SHP77 (cell line): Measurements from ENCODE around the gene RAB11FIP4.
A peak's percentile ranks its signal among the peaks of the same experiment; 100 is the strongest.

Source experiments
- DNase-seq, 2 experiments: peaks; one replicate each; lab custom pipeline; 2025; lab: John Stamatoyannopoulos, UW

The RAB11FIP4 gene

DNA sequence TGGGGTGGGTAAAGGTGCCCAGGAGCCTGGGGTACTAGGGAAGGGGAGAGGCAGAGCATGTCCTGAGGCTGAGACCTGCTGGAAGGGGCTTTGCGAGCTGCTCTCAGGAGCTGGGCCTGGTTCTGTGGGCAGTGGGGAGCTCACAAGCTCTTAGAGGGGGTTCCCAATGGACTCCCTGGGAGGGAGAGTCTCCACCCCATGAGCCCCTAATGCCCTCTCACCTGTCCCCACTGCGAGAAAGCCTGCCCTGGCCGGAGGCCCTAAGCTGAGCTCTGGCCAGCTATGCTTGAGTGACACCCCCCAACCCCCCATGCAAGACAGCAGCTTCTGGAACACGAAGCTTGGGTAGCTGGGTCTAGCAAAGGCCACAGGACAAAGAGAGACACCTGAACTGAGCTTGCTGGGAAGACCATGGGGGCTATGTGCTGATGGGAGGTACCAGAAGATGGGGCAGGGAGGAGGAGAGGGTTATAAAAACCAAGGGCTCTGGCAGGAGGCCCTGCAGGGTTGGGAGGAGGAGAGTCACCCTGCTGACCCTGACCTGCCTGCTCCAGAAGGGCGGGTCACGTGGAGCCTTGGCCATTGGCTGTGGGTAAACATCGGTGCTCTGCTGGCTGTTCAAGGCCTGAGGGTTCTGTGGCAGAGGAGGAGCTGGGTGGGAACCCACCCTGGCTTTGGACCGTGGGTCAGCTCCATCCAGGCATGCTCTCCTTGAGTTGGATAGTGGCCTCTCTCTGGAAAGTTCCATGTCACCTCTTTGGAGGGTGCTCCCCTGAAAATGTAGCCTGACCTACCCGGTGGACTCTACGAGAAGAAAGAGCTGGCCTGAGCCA, 106.7 kb downstream of the RAB11FIP4 start:
- DNase-seq, result no peak

GRCh38 chr17:31499771-31500554, 108.5 kb downstream of the RAB11FIP4 start:
- DNase-seq, result peak in 1 of 2 experiments; percentile 13

GRCh38 chr17:31506517-31506916, 115.0 kb downstream of the RAB11FIP4 start:
- DNase-seq, result no peak

- DNase-seq, result no peak
Observed at GRCh38 chr17:31508288-31509094, 117.0 kb downstream of the RAB11FIP4 start.

- DNase-seq, result no peak
Observed at GRCh38 chr17:31509095-31509804, 117.8 kb downstream of the RAB11FIP4 start.

DNA sequence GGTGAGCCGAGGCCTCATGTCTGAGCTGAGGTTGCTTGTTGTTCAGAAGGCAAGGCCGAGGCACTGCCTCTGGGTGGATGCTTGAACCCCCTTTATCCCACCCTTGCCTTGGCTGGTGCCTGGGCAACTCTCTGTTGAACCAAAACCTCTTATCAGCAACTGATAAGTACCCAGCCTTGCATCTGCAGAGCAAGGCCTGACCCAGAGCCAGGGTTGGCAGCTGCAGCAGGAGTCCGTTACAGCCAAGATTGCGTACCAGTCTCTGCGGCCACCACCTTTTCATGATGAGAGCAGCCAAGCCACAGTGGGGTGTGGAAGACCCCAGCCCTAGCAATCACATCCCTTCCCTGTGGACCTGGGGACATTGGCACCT, 118.3 kb downstream of the RAB11FIP4 start:
- no peak for DNase-seq

GRCh38 chr17:31510308-31511194, 119.1 kb downstream of the RAB11FIP4 start:
- no peak for DNase-seq

GRCh38 chr17:31511195-31511578, 119.7 kb downstream of the RAB11FIP4 start:
- DNase-seq, result peak; percentile 89 to 92

GRCh38 chr17:31511580-31511979, 120.1 kb downstream of the RAB11FIP4 start:
- DNase-seq, result no peak

- no peak for DNase-seq
Observed at GRCh38 chr17:31512104-31512740, 120.7 kb downstream of the RAB11FIP4 start.

GRCh38 chr17:31512796-31513195, 121.3 kb downstream of the RAB11FIP4 start:
- DNase-seq, result no peak

DNA sequence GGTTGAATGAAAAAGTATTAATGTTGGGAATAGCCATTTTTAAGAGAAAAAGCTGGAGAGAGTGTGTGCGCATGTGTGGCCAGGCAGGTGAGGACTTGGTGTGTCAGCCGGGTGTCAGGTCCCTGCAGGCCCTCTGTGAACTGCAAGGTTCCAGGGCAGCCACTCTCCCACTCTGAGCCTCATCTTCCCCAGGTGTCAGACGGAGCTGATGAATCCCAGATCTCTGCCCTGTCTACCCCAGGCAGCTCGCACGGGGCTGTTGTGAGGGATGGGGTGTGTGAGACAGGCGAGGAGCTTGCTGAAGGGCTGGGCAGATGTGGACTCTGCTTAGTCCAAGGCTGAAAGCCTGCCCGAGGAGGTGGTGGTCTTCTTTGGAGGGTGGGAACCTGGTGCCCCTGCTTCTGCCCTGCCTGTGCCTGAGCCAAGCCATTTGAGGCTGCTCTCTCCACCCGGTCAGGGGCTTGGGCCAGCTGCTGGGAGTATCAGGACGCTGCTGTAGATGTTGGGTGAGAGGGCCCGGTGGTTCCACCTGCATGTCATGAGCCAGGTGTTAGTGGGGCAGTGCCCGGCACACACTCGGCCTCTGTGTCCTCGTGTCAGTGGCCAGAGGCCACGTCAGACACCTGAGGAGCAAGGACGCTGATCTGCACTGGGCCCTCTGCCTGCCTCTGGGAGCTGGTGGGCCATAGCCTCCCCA, 122.4 kb downstream of the RAB11FIP4 start:
- no peak for DNase-seq

DNA sequence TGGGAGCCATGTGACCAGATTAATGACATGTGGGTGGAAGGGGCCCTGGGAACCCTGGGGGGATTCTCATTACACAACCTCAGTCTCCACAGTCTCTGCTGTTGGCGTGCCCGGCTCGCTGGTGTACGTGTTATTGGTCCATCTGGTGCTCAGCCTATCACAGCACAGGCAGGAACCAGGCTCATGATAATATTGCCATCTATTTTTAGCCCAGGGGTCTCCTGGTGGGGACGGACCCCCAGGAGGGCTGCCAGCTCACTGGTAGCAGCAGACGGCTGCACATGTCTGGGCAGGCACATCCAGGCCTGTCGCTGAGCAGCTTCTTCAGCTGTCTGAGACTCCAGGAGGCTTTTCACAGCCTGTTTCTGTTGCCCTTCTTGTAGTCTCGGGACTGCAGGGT, 123.8 kb downstream of the RAB11FIP4 start:
- no peak for DNase-seq

- peak; percentile 33 to 59 for DNase-seq
Observed at GRCh38 chr17:31517524-31517923, 126.0 kb downstream of the RAB11FIP4 start.

DNA sequence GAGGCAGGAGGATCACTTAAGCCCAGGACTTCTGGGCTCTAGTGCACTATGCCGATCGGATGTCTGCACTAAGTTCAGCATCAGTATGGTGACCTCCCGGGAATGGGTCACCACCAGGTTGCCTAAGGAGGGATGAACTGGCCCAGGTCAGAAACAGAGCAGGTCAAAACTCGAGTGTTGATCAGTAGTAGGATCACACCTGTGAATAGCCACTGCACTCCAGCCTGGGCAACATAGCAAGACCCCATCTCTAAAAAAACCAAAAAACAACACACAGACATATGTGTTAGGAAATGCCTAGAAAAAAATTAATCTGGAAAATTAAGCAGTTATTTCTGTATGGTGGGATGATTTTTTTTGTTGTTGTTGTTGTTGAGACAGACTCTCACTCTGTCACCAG, 127.0 kb downstream of the RAB11FIP4 start:
- no peak for DNase-seq

DNA sequence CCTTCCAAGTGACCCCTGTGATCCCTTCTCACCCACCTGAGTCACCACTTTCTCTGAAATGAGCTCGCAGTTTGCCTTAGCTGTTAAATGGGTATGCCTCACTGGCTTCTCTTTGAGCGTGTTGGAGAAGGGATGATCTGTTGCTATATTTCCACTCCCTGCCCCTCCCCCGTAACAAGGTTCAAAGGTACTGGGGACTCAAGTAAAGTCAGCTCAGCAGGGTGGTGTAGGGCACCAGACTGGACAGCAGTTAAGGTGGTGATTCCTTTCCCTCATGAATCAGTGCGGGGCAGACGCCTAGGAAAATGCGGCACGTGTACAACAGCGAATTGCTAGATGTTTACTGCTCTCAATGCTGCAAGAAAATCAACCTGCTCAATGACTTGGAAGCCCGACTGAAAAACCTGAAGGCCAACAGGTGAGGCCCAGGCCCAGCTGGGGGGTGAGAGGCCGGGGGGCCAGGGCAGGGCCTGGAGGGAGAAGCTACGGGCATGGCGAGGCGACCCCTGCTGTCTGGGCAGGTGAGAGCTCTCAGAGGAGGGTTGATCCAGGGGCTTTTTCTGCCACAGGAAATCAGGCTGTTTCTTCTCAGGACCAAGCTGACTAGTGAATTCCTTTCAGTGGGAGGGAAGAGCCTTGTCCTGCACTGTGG, 130.3 kb downstream of the RAB11FIP4 start:
- DNase-seq, result no peak

DNA sequence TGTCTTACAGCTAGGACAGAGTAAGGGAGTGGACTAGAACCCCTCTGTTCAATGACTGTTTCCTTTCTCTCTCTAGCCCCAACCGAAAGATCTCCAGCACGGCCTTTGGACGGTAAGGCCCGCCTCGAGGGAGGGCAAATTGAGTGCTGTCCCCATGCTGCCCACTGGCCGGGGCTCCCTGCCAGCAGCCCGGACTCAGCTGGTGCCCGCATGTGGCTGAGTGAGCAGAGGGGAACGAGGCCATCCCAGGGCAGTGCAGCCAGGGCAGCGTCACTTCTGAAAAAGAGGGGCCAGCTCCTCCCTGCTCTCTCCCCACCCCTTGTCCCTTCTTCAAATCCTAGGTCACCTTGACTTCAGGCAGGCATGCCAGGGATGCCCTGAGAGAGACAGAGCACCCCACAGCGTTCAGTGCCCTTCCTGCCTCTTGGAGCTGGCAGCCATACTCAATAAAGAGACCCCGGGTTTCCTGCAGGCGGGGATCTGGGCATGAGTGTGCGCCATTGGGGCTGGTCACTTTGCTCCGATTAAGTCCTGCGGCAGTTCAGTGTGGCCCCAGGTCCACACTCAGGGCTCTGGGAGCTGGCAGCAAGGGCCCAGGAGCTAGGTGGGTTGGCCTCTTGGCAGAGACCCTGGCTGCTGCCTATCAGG, 130.9 kb downstream of the RAB11FIP4 start:
- no peak for DNase-seq

GRCh38 chr17:31522987-31523495, 131.6 kb downstream of the RAB11FIP4 start:
- DNase-seq, result no peak
